GM12892 (cell line): ENCODE measurements around the gene RCVRN.

Experiments
- POLR2A ChIP-seq: IDR thresholded peaks from 2 replicates; pipeline ENCODE4 v1.6.1; 2011; ENCODE audit warnings: low read depth, low read length, control low read depth
- TAF1 ChIP-seq: IDR thresholded peaks from 2 replicates; pipeline ENCODE4 v1.6.1; 2011; ENCODE audit warnings: low read depth, mild to moderate bottlenecking, control low read depth, low read length, borderline replicate concordance

DNA sequence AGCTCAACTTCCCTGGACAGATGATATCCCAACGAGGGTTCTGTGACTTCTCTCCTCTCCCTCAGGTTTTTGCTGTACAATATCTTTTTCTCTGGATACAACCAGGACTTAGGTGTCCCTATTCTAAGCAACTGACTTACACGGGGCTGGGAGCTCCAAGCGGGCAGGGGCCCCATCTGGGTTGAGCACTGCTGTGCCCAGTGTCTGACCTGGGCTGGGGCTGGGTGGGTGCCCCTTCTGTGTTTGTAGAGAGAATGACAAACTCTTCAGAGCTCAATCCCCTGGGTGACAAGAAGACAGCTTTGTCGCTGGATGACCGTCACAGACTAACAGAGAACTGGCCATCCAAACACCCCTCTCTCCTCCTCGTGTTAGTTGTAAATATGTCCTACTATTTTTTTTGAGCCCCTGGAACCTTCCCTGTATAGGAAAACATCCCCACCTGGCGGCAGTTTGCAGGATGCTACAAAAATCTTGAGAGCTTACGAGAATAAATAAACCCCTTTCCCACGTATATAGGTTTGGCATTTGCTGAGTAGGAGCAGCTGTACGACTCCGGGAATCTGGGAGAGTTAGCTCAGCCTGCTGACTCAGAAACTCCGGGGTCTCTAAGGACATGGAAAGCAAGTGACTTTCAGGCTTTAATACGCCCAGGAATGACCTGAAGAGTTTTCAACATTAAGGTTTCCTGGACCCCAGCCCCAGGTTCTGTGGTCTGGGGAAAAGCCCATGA, 23.7 kb upstream of the RCVRN start:
- TF ChIP-seq TAF1 (no peak), POLR2A (no peak)
